NT2/D1 (cell line): ENCODE measurements around the gene MARCKS.

ENCODE experiments used
- DNase-seq: peaks from one replicate; pipeline ENCODE4 v3.0.0-alpha.2; 2011; ENCODE audit warnings: low read depth, low spot score
- H3K27me3 ChIP-seq: 2 replicates; pipeline ENCODE4 v1.6.0; 2011; ENCODE audit warnings: mild to moderate bottlenecking; ENCODE audit not compliant: insufficient read length, insufficient read depth
- H3K36me3 ChIP-seq: 2 replicates; pipeline ENCODE4 v1.6.1; 2011; ENCODE audit warnings: mild to moderate bottlenecking, low read length, mixed read lengths; ENCODE audit not compliant: insufficient read depth, insufficient read length
- H3K4me1 ChIP-seq: 2 replicates; pipeline ENCODE4 v1.5.1; 2011; ENCODE audit not compliant: insufficient read depth, insufficient read length
- H3K4me3 ChIP-seq: 2 replicates; pipeline ENCODE4 v1.5.1; 2011; ENCODE audit warnings: low read depth; ENCODE audit not compliant: insufficient read length
- H3K9ac ChIP-seq: 2 replicates; pipeline ENCODE4 v1.6.0; 2011; ENCODE audit warnings: low read depth; ENCODE audit not compliant: insufficient read length
- H3K9me3 ChIP-seq: 2 replicates; pipeline ENCODE4 v1.5.1; 2011; ENCODE audit warnings: mild to moderate bottlenecking, low read length; ENCODE audit not compliant: insufficient read depth
- SUZ12 ChIP-seq: IDR thresholded peaks from 2 replicates; pipeline ENCODE4 v1.6.1; 2011; ENCODE audit not compliant: insufficient read length, insufficient read depth; ENCODE audit errors: extremely low read depth
- YY1 ChIP-seq: IDR thresholded peaks from 2 replicates; pipeline ENCODE4 v1.6.1; 2011; ENCODE audit not compliant: insufficient read length, insufficient read depth
- ZNF274 ChIP-seq: IDR thresholded peaks from 2 replicates; pipeline ENCODE4 v1.6.1; 2011; ENCODE audit warnings: mild to moderate bottlenecking, low read depth, low read length

The MARCKS gene

DNA sequence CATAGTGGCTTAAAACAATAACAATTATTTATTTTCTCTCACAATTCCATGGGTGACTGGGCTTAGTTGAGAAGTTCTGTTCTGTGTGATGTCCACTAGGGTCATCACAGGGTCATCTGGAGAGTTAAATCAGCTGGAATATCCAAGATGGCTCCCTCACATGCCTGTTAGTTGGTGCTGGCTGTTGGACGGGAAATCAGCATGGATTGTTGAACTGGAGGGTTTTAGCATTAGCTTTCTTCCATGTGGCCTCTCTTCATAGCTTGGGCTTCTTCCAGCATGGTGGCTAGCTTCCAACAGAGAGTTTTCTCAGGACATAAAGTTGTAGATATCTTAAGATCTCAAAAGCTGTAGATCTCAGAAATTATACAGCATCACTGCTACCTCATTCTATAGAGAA, 19.6 kb downstream of the MARCKS start:
- Histone ChIP-seq H3K9ac (no peak overlapping the region), H3K27me3 (no peaks in the 10 kb centered on the region), H3K4me1 (no peaks in the 10 kb centered on the region), H3K4me3 (no peak overlapping the region), H3K9me3 (no peaks in the 10 kb centered on the region), H3K36me3 (no peaks in the 10 kb centered on the region)
- DNase-seq, result no peak
- TF ChIP-seq YY1, result no peak
- no peak for TF ChIP-seq ZNF274
- TF ChIP-seq SUZ12, result no peak

DNA sequence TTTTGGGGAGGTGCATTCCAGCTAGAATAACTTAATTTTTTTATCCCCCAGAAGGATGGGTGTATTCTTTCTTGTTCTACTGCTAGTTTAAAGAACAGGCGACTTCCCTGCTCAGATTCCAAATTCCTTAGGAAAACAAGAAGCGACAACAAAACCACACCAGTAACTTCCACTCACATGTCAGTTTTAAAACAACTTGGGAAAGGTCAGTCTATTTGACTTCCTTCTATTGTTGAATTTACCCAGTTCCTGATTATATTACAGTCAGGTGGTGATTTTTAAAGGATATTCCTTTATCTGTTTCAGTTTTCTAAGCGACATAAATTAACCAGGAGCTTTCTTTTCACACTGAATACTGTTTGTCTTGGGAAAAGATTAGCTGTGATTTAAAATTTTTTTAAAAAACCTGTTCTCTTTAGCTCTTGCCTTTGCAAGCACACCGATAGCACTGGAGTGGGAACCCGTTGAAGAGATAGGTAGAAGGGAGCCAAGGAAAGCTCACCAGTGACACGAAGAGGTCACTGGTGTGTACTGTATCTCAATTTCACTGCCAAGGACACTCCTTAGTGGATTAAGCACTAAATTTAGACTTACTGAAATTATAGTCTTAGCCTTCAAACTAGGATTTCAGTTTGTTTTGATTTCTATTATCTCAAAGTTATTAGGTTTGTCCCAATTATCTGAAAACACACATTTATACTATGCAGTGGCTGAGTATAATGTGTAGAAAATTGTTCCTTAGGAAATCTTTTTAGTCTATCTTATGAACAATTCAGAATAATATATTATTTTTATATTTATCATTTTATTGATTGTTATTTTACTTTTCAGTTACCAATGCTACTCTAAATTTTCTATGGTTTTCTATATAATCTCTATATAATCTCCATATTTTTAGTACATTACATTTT, 22.3 kb downstream of the MARCKS start:
- no peaks in the 10 kb centered on the region for H3K4me1 ChIP-seq
- TF ChIP-seq YY1 (no peak), ZNF274 (no peak), SUZ12 (no peak)
- H3K9me3 ChIP-seq, result no peaks in the 10 kb centered on the region
- no peaks in the 10 kb centered on the region for H3K27me3 ChIP-seq
- H3K36me3 ChIP-seq, result no peaks in the 10 kb centered on the region
- H3K4me3 ChIP-seq, result no peak overlapping the region
- H3K9ac ChIP-seq, result no peak overlapping the region
- DNase-seq, result no peak

DNA sequence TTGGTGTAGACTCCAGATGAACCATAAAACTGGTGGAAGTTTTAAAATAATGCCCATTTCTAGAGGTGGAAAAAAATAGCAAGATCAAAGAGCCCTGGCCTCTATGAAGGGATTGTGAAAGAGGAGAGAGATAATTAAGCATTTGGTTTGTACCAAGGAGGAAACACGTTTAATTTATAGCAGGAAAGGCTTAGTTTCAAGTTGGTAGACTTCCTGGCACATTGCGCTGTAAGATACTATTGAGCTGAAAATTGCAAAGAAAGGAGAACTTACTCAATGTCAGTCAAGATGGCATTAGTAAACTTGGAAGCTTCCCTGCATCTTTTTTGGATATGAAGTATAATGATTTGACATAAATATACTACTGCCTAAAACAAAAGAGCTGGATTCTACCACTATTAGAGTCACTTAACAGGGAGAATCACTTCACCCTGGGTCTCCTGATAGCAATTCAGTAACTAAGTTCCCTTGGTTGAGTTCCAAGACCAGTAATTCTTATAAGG, 24.4 kb downstream of the MARCKS start:
- Histone ChIP-seq H3K4me1 (no peaks in the 10 kb centered on the region), H3K27me3 (no peaks in the 10 kb centered on the region), H3K36me3 (no peaks in the 10 kb centered on the region), H3K9me3 (no peaks in the 10 kb centered on the region), H3K4me3 (no peak overlapping the region), H3K9ac (no peak overlapping the region)
- DNase-seq, result no peak
- TF ChIP-seq SUZ12 (no peak), YY1 (no peak), ZNF274 (no peak)

DNA sequence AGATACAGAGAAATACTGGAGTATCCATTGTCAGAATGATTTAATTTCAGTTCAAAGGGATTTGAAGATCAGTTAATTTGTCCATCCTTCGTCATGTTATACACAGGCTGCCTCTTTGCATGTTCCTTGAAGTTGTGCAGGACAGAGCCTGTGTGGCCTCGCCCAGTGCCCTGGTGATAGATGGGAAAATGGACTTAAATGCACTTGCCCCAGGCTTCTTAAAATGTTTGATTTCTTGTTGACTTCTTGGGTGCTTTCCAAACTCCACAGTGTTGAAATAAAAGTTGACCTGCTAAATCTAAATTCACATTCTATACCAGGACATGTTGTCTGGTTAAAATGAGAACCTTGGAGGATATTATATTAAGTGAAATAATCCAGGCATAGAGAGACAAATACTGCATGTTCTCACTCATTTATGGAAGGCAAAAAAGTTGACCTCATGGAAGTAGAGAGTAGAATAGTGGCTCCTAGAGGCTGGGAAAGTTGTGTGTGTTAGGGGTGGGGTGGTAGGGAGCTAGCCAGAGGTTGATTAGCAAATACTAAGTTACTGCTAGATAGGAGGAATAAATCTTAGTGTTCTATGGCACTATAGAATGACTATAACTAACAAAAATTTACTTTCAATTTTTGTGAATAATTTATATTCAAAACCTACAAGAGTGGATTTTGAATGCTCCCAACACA, 25.3 kb downstream of the MARCKS start:
- no peak for DNase-seq
- no peaks in the 10 kb centered on the region for H3K36me3 ChIP-seq
- TF ChIP-seq SUZ12, result no peak
- no peak for TF ChIP-seq ZNF274
- no peak for TF ChIP-seq YY1
- H3K4me3 ChIP-seq, result no peak overlapping the region
- H3K9me3 ChIP-seq, result no peaks in the 10 kb centered on the region
- H3K4me1 ChIP-seq, result no peaks in the 10 kb centered on the region
- no peak overlapping the region for H3K9ac ChIP-seq
- H3K27me3 ChIP-seq, result no peaks in the 10 kb centered on the region

DNA sequence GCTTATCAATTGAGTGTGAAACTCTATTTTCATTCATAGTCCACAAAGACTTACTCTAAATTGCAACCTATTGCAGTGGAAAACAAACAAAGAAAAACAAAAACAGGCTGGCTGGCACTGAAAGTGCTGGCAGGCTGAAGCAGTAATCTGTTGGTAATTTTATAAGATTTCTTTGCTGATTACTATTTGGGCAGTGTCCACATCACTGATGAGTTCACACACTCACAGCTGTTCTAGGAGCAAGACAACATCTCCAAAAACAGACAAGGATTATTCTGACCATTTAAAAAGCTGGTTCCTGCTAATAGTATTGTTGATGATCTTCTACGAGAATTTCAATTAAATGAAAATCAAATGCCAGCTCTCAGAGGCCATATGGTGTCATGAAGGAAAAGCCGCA, 26.9 kb downstream of the MARCKS start:
- H3K9ac ChIP-seq, result no peak overlapping the region
- no peaks in the 10 kb centered on the region for H3K4me1 ChIP-seq
- no peak for TF ChIP-seq SUZ12
- no peak for TF ChIP-seq ZNF274
- no peak for TF ChIP-seq YY1
- no peaks in the 10 kb centered on the region for H3K9me3 ChIP-seq
- H3K4me3 ChIP-seq, result no peak overlapping the region
- no peaks in the 10 kb centered on the region for H3K27me3 ChIP-seq
- H3K36me3 ChIP-seq, result no peaks in the 10 kb centered on the region
- no peak for DNase-seq

DNA sequence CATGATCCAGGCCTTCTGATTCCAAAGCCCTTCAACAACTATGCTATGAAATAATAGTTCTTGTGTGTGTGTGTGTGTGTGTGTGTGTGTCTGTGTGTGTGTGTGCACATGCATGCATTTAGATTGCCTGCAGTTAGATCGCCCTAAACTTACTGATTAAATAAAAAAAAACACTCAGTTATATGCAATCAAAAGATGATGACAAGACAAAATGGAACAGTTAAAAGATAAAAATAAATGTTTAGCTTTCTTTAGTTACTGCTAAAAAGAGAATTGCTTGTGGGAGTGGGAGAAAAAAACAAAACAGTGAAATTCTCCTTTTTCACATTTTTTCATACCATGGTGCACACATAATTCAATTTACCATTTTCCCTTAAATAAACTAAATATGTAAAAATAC, 29.4 kb downstream of the MARCKS start:
- no peak for DNase-seq
- H3K36me3 ChIP-seq, result no peaks in the 10 kb centered on the region
- H3K9me3 ChIP-seq, result 0 out of 2 replicates have a peak, but pooled peaks cover under 1% of the 10 kb centered on the region
- H3K4me3 ChIP-seq, result no peak overlapping the region
- H3K4me1 ChIP-seq, result no peaks in the 10 kb centered on the region
- no peak overlapping the region for H3K9ac ChIP-seq
- no peak for TF ChIP-seq ZNF274
- TF ChIP-seq YY1, result no peak
- TF ChIP-seq SUZ12, result no peak
- no peaks in the 10 kb centered on the region for H3K27me3 ChIP-seq

DNA sequence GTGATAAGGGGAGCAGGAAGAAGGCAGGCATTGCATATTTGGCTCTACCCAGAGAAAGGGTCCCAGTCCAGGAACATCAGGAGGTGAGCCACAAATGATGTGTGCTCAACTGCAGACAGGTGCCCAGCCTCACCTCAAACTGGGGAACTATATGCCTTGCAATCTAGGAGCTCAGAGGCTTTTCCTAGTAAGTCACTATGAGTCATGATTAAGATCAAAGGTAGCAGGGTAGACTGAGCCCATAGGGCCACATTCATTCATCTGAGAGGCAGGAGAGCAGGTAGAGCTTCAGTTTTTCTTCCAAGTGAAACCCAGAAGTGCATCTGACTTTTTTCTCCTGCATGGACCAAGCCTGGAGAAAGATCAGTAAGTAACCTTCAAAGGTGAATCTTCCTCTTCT, 31.3 kb downstream of the MARCKS start:
- Histone ChIP-seq H3K27me3 (no peaks in the 10 kb centered on the region), H3K4me1 (no peaks in the 10 kb centered on the region), H3K36me3 (no peaks in the 10 kb centered on the region), H3K4me3 (no peak overlapping the region), H3K9ac (no peak overlapping the region), H3K9me3 (0 out of 2 replicates have a peak, but pooled peaks cover 8% of the 10 kb centered on the region)
- no peak for DNase-seq
- TF ChIP-seq ZNF274 (no peak), SUZ12 (no peak), YY1 (no peak)
